GM10847 (cell line): Measurements from ENCODE around the gene MCC.

ENCODE experiments used
- POLR2A ChIP-seq: IDR thresholded peaks from 2 replicates; pipeline ENCODE4 v1.6.1; 2011; ENCODE audit not compliant: insufficient read length; ENCODE audit errors: extremely low read depth

MCC gene

DNA sequence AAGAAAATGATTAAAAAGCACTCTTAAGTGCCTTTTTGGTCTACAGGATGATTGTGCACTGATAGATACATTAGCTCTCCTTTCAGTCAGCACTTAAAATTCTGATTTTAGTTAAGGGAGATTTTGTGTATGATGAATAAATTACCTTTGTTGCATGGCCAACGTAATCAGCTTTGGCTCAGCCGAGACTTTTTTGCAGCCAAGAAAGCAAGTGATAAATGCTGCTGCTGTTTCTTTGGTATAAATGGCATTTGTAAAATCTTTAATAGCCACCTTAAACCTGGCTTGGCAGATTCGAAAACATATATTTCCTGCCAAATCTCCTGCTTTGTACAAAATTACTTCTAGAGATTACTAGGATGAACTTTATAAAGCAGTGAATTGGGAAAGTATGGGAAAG lies 364.0 kb downstream of the MCC start:
- no peak for TF ChIP-seq POLR2A

DNA sequence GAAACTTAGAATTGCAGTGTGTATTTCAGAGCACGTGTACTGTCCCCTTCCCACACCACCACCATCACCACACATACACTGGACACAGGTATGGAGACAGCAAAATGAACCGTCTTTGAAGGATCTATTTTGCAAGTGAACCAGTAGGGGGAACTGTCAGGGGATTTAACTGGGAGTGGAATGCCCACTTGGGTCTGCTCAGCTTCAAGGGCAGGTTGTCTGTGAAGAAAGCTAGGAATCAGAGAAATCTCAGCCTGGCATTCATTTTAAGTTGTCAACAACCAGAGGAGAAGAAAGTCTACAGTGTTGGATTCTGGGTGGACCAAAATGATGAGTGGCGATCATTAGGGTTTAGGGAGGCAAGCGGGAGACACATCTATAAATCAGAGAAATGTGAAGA lies 364.6 kb downstream of the MCC start:
- TF ChIP-seq POLR2A, result no peak

DNA sequence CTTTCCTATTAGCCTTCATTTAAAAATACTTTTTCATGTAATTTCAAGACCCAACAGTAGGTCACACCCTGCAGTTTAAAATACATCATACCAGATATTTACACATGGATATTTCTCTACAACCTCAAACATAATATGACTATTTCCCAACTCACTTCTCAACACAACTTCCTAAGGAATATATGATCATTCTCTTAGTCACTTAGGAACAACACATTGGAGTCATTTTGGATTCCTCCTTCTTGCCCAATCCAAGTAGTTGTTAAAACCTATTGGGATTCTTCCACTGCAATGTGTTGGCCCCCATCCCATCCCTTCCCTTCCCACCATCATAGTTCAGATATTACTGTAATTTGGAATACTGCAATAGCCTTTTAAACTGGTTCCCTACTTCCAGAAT lies 366.2 kb downstream of the MCC start:
- no peak for TF ChIP-seq POLR2A

DNA sequence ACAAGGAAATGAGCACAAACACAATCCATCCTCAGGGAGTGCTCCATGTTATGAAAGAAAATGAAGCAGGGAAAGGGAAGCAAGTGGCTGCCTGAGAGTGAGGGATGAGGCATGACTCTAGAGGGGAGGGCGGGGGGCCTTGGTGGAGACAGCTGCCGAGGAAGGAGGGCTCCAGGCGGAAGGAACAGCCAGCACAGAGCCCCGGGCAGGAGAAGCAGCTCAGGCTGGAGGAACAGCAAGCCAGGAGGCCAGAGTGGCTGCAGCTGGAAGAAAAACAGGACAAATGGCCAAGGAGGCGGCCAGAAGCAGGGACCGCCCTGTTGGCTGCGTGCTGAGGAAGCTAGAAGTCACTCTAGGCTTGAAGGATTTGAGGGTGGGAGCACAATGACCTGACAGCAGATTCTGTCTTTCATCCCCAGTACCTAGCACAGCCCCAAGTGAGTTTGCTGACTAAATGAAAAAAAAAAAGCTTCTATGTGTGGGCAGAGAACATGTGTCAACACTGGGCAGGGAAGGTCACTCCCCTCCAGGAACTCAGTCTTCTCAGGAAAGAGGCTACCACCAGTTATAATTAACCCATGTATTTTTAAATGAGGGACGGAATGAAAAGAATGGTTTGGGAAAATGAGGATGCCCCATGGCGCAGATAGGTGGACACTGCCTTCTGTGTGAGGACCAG lies 368.9 kb downstream of the MCC start:
- no peak for TF ChIP-seq POLR2A

DNA sequence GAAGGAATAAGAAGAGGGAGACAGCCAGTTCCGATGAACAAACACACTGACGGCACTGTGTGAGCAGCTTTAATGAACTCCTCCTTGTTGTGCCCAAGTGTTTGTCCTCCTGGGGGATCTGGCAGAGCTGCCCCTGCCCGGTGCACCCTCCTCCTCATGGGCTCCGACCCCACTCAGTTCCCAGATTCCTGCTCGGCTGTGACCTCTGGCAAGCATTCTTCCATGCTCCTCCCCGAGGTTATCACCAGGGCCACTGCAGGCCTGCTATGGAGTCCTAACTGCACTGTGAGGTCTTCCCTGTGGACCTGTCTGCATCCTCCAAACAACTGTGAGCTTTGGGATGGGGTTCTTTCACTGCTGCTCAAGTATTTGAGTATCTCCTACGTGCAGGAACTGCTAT lies 369.5 kb downstream of the MCC start:
- TF ChIP-seq POLR2A, result no peak

DNA sequence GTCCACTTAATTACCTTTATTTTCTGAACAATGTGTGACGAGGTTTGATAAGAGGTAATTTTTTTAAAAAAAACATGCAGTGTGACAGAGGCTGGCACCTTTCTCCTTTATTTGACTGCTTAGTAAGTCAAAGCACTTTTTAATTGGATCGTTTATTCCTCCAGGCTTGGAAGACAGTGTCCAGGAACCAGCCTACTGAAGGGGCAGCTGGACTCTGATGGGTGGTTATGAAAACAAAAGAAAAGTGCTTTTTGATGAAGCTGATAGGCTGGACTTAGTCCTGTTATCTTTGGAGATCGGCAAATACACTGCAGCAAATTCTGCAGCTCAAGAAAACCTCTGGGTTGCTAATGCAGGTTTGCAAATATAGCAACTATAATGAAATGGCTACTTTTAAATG lies 370.0 kb downstream of the MCC start:
- no peak for TF ChIP-seq POLR2A

DNA sequence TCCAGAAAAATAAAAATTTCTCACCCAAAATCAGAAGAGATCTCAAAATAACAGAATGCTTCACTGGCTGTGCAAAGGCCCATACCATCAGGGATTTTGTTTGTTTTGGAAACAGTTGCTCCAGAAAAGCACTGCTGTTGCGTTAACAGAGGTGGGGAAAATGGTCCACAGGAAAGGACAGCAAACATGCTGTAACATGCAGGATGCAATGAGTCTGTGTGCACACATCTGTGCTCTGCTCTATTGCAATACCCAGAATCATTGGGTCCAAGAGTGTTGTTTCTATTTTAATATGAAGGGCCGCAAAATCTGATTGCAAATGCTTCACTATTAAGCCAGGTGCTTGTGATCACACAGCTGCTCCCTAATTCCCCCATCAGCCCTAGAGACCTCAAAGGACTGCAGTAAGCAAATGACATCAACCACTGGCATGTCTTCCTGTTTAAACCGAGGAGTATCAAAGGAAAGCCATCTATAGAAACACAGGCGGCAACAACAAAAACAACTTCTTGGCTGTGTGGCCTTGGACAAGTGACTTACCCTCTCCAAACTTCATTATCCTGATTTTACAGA lies 370.6 kb downstream of the MCC start:
- TF ChIP-seq POLR2A, result no peak

DNA sequence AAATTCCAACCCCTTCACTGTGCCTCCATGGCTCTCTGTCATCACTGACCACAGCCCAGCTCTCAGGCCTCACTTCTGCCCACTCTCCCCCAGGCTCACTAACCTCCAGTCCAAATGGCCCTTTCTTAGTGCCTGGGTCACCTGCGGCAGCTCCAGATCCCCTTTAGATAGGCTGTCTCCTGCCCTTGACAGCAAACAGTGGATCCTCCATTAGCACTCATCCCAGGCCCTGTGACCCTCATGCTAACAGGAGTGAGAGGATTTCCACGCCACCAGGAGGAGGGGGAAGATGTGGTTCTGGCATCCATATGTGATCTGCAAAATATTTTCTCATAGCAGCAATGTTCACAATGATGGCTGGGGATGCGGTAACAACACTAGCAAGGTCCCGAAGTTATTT lies 372.3 kb downstream of the MCC start:
- no peak for TF ChIP-seq POLR2A

DNA sequence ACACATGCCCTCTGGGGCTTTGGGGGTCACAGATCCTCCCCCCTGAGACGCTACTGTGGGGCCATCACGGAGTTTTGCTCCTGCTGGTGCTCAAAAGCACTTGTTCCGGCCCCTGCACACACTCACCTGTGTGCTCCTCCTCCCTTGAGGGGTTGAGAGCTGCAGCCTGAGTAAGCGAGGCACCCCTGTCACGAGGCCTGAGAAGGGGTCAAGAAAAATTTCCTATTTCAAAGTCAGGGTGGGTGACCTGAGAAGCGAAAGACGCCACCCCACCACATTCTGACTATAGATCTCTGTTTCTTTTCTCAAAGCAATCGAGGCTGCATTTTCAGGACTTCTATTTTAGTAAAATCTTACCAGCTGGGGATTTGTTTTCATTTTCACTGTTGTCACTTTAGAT lies 373.2 kb downstream of the MCC start:
- TF ChIP-seq POLR2A, result no peak

DNA sequence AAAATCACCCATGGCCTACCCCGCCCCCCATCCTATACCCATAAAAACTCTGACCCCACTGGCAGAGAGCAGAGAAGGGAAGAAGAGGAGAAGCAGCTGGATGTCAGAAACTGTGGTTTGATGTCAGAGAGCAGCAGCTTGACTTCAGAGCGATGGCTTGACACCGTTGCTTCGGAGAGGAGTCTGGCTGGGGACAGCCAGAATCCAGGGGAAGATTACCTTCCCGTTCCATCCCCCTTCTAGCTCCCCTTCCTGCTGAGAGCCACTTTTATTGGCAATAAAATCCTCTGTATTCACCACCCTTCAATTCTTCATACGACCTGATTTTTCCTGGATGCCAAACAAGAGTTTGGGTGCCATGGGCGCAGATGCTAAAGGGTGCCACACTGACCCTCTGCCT lies 373.7 kb downstream of the MCC start:
- no peak for TF ChIP-seq POLR2A

DNA sequence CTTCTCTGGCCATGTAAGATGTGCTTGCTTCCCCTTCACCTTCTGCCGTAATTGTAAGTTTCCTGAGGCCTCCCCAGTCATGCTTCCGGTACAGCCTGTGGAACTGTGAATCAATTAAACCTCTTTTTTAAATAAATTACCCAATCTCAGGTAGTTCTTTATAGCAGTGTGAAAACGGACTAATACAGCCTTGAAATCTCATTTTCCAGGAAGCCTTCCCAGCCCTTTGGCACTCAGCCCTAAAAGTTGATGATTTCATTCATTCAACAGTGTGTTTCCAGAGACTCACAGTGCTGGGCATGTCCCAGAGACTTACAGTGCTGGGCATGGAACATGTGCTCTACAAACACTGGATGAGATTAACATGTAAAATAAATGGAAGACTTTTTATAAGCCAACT lies 375.8 kb downstream of the MCC start:
- no peak for TF ChIP-seq POLR2A

DNA sequence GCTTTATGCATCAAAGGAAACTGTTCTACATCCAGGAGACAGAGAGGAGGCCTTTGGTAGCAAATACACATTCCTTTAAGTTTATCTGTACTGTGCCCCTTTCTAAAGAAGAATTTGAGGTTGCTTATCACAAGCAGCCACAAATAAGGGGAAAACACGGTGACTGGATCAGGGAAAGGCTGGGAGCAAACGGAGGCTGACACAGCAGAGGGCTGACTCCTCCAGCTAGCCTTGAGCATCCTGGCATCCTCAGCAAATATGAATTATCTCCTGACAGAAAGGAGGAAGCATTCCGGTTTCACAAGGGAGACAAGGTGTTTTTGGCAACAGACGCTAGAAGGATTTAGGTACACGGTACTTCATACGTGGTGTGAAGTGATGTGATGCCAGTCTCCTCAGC lies 378.1 kb downstream of the MCC start:
- no peak for TF ChIP-seq POLR2A

DNA sequence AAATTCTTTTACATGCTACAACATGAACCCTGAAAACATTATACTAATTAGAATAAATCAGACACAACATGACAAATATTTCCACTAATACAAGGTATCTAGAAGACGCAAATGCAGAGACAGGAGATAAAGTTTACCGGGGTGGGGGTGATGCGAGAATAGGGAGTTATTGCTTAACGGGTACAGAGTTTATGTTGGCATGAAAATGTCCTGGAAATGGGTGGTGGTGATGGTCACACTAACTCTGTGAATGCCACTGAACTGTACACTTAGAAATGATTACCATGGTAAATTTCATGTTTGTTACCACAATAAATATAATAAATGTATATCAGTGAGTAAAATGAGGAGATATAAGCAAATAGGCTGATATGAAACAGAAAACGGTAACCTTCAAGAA lies 378.9 kb downstream of the MCC start:
- no peak for TF ChIP-seq POLR2A

DNA sequence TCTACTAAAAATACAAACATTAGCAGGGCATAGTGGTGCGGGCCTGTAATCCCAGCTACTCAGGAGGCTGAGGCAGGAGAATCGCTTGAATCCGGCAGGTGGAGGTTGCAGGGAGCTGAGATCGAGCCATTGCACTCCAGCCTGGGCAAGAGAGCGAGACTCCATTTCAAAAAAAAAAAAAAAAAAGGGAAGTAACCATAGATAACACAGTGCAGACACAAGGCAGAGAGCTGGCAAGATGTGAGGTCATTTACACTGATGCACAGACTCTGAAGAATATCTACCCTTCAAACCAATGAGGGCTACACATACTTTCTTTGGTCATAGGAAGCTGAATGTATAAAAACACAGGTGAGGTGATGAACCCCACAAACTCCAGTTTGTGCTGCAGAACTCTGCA lies 379.8 kb downstream of the MCC start:
- TF ChIP-seq POLR2A, result no peak

DNA sequence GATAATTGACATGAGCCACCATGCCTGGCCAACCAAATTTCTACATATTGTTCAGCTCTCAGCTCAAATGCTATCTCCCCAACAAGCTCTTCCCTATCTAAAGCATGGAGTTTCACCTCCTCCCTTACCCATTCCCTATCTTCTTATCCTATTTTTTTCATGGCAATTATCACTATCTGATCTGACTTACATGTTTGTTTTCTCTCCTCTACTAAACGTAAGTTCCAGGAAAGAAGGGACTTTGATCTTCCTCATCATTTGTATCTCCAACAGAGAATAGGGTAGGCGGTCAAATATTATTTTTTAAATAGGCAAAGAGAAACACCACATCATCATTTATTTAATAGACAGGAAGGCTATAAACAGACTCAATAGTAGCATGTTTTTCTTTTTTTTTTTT lies 381.4 kb downstream of the MCC start:
- TF ChIP-seq POLR2A, result no peak

DNA sequence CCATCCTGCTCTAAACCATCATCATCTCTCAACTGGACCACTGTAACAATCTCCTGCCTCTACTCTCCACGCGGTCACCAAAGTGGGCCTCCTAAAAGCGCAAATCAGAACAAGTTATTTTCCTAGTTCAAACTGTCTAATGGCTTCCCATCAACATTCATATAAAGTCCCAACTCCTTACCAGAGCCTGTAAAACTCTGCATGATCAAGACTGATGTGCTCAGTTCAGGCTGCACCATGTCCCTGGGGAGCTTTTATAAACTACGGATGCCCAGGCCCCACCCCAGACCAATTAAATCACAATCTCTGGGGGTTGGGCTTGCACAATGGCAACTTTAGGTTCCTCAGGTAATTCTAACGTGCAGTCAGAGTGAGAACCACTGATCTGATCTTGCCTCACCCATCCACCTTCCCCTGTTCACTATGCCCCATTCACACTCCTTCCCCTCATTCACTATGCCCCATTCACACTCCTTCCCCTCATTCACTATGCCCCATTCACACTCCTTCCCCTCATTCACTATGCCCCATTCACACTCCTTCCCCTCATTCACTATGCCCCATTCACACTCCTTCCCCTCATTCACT lies 382.5 kb downstream of the MCC start:
- no peak for TF ChIP-seq POLR2A

DNA sequence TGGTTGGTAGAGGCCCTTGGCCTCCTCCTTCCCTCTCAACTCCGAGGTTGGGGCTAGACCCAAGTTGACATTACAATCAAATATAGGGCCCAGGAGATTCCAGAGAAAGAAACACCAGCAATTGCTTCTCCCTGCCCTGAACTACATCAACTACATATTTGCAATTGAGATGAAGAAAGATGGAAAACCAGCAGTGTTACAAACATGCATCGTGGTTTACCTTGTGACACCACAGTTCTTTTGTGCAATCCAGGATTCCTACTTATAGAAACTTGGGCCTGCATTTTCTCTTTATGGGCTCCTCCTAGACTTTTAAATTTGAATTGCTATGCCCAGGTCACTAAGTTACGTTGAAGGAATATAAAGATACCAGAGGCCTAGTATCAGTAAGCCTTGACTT lies 384.9 kb downstream of the MCC start:
- TF ChIP-seq POLR2A, result no peak
